GM12892 (cell line): ENCODE measurements around the gene RFC4.

Experiments used
- DNase-seq: peaks from one replicate; pipeline ENCODE4 v3.0.0; 2011; ENCODE audit not compliant: insufficient read length
- FAIRE-seq: peaks from 2 replicates; lab custom pipeline; 2011; peaks lifted over from hg19 to GRCh38; lab: Jason Lieb, UNC
- POLR2A ChIP-seq: IDR thresholded peaks from 2 replicates; pipeline ENCODE4 v1.6.1; 2011; ENCODE audit warnings: low read depth, low read length, control low read depth
- POLR2AphosphoS5 ChIP-seq: IDR thresholded peaks from 2 replicates; pipeline ENCODE4 v1.6.1; 2011; ENCODE audit warnings: low read depth, low read length, control low read depth
- TAF1 ChIP-seq: IDR thresholded peaks from 2 replicates; pipeline ENCODE4 v1.6.1; 2011; ENCODE audit warnings: low read depth, mild to moderate bottlenecking, control low read depth, low read length, borderline replicate concordance

The RFC4 gene

DNA sequence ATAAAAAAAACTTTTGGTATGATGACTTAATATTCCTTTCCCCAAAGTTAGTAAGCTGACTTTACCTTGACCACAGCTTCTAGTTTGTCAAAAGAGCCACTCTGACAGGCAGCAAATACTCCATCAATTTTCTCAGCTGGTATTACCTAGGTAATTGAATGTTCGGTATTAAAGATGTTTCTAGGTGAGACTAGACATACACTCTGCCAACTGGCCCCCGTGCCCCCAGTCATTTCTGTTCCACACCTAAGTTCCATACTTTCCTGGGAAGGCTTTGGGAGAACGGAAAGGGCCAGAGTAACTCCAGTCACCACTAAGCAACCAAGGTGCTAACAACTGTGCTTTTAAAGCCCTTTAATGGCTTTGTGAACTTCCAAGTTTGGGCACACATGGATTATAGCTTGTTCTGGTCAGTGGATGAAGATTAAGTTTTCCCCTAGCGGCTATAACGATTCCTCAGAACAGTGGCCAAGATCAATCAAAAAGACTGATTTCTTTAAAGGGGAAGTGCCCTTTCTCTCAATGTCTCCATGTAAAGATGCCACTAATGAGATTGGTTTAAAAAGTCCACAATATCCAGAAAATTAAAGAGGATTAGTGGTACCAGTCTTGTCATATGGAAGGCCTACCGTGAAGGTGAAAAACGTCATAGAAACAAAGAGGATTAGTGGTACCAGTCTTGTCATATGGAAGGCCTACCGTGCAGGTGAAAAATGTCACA is 15.9 kb downstream of the RFC4 start:
- DNase-seq: no peak
- peak; percentile 93 for TF ChIP-seq POLR2A
- TF ChIP-seq TAF1: 0 out of 2 replicates have a peak, but pooled peaks have one; percentile 34
- peak; percentile 97 for TF ChIP-seq POLR2AphosphoS5
- peak; percentile 17 for FAIRE-seq

DNA sequence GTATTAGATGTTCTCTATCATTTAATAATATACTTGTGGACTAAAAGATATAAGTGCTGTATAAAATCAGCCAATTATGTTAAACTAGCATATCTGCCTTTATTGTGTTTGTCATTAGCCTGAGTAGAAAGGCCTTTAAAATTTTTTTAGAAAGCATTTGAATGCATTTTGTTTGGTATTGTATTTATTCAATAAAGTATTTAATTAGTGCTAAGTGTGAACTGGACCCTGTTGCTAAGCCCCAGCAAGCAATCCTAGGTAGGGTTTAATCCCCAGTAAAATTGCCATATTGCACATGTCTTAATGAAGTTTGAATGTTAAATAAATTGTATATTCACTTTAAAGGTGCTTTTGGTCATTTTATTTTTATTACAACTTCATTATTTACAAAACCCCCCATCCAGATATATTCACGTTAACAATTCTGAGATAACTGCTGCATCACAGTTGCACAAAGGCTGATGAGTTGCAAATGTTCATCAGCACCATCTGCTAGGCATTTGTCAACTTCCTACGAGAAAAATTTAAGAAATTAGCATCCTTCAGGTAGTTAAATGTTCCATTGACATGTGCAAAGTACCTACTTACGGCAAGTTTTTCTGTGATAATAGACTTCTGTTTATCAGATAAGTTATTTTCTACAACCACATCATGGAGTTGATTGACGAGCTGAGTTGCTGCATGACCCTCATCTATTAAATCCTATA is 16.6 kb downstream of the RFC4 start:
- TF ChIP-seq POLR2AphosphoS5: no peak
- no peak; the same call in 1 of the 2 replicates for TF ChIP-seq POLR2A
- TF ChIP-seq TAF1: no peak
- DNase-seq (no peak), FAIRE-seq (no peak)

DNA sequence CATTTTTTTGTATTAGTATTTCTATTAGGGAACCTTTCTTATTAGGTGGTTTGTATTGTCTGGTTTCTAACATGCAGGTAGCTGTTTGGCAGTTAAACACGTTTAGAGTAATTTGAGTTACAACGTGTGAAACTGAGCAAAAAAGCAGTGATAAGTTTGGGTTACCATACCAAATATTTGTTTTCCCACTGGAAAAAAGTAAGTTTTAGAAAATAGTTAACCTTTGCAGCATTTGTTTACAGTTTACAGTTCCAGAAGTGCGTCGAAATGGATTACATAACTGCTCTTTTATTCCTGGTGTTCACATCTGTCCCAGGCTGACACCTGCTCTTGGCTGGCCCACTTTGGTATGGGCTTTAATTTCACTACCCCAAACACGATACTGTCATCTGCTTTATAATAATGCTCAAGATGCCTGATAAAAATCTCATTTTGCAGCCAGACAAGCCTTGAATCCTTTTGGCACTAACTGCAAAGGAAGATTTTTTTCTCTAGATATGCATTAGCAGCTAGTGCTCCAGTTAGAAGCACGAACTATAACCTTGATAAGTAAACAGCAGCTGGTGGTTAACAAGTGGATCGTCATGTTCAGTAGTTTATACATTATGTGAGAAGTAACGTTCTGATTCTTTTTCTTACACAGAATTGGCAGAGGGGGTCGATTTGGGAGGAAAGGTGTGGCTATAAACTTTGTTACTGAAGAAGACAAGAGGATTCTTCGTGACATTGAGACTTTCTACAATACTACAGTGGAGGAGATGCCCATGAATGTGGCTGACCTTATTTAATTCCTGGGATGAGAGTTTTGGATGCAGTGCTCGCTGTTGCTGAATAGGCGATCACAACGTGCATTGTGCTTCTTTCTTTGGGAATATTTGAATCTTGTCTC is 17.6 kb downstream of the RFC4 start:
- TF ChIP-seq POLR2A (peak; percentile 31; the same call in 1 of the 2 replicates), POLR2AphosphoS5 (no peak; the same call in 1 of the 2 replicates), TAF1 (no peak)
- FAIRE-seq (no peak), DNase-seq (no peak)

DNA sequence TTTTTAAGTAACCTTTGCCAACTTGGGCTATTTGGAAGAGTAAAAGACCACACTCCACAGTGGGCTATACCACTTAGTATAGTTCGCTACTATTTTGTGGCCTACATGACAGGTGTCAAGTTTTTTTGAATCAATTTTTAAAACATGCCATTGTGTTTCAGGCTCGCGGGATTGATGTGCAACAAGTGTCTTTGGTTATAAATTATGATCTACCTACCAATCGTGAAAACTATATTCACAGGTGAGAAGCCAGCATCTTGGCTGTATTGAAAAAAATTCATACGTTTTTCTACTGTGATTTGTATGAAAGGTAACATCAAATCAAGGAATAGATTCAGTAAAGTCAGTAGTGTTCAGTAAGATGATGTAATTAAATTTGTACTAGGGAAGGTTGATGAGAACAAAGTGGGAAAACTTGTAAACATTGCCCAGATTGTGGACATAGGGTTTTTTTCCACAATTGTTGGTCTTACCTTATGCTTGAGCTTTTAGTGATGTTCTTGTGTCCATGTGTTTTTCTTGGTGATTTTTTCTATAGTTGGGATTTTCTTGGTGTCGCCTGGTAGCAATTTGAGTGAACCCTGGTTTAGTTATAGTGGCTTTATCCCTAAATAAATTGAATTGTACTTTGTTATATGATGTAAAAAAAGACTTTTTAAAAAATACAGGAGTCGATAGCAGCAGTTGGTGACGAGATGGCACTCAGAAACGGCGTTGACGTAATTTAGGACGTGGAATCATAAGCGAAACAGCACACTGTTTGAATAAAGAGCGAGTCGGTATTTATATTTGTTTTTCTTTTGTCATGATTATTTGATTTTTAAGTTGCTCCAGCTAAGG is 18.4 kb downstream of the RFC4 start:
- no peak for FAIRE-seq
- TF ChIP-seq POLR2AphosphoS5 (0 out of 2 replicates have a peak, but pooled peaks have one; percentile 1), TAF1 (no peak), POLR2A (peak; percentile 41)
- no peak for DNase-seq

DNA sequence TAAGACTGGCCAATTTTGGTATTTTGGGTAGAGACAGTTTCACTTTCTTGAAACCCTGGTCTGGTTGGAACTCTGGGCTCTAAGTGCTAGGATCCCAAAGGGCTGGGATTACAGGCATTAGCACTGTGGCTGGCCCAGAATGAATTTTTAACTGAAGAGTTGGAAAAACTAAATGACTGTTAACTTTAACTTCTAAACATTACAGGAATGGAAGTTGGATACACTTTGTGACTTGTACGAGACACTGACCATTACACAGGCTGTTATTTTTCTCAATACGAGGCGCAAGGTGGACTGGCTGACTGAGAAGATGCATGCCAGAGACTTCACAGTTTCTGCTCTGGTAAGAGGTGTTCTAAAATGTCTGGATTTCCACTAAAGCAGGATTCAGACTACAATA is 19.4 kb downstream of the RFC4 start:
- DNase-seq (no peak), FAIRE-seq (no peak)
- TF ChIP-seq POLR2A (no peak), TAF1 (no peak), POLR2AphosphoS5 (no peak; the same call in 1 of the 2 replicates)

DNA sequence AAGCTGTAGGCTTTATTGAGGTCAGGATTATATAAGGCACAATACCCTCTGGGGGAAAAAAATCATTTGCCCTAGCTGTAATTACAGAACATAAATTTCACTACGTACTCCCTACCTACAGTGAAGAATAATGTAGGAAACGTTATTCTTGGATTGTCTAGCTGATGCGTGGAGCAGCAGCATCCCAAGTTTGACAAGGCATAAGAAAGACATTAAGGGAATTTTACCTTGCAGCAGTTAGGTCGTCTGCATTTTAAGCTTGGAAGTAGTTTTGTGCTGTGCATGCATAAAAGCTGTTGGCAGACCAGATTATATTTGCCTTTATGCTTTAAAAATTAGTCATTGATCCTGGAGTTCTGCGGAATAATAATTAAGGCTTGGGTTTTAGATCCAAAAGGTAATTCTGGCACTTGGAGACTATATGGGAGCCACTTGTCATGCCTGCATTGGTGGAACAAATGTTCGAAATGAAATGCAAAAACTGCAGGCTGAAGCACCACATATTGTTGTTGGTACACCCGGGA is 20.7 kb downstream of the RFC4 start:
- no peak for TF ChIP-seq TAF1
- TF ChIP-seq POLR2A: no peak
- no peak for TF ChIP-seq POLR2AphosphoS5
- FAIRE-seq (no peak), DNase-seq (no peak)

DNA sequence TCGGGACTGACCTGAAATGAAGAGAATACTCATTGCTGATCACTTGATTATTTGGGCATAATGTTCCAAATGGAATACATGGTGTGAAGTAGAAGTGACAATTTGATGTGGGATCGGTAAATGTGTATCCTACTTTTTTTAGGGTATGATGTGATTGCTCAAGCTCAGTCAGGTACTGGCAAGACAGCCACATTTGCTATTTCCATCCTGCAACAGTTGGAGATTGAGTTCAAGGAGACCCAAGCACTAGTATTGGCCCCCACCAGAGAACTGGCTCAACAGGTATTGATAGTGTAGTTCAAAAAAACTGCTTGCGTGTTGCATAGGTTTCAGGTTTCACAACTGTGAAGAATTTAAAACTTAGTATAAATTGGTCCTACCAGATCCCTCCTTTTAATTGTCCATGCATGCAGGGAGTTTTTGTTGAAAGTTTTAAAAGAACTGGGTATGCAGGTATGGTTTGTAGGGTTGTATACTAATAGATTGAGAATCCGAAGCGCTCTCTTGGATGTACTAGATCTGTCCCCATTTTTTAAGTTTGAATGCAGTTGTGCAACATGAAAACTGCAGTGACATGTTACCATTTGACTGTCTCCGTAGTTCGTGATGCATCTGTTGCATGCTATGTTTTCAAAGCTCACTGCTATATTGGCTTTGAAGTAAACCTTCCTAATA is 21.3 kb downstream of the RFC4 start:
- TF ChIP-seq POLR2A (peak; percentile 26; the same call in 1 of the 2 replicates), TAF1 (no peak), POLR2AphosphoS5 (no peak)
- no peak for DNase-seq
- no peak for FAIRE-seq

DNA sequence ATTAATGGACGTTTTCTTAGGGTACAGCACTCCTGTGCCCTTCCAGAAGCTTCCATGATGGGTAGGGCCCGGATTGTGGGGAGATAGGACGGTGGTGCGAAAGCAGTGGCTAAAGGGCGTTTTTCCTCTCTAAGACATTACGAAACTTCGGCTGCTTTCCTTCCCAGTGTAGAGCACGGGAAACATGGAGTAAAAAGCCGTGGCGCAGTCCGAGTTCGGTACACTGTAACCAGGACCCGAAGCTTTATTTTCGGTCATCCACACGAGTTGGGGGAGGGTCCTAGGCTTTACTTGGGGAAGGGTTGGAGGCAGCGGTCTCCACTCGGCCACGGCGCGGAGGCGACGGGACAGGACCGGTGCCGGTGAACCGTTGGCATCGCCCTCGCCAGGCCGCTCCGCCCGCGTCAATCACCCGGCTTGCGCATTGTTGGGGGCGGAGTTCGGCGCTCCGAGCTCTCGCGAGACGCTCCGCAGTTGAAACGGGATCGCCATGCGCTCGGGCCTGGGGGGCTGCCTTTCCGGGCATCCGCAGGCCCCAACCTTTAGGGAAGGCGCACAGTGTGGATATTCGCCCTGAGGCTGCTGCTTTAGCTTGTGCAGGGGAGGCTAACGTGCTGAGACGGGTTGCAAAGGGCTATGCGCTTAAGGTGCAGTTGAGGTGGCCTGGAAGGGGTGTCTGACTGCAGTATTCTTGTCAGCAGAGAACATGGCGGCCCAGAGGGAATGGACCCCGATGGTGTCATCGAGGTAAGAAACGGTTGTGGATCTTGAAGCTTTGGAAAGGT is 22.4 kb downstream of the RFC4 start:
- FAIRE-seq (peak; percentile 57), DNase-seq (peak; percentile 58)

More for the DNA sequence above, 22.4 kb downstream of the RFC4 start:
- peak; percentile 74 for TF ChIP-seq POLR2AphosphoS5
- TF ChIP-seq POLR2A: 0 out of 2 replicates have a peak, but pooled peaks have one; percentile 29
- no peak for TF ChIP-seq TAF1
